Naive thymus-derived CD8-positive, alpha-beta T cell (primary cell): ENCODE results near the gene PTCD1. TPM values are rescaled to one million over a fixed set of nuclear protein-coding genes. Genes with fewer than 3 reads are reported as not detected.
"Not testable (repeated sequence)": the region's sequence is repeated elsewhere in the genome, so short reads cannot be mapped to it uniquely, and the experiment has no call there.

ENCODE experiments used
- ATAC-seq, 2 donors: fragments of 150-1000 bp; cut with Tn5 transposase in 1 of 2; sonication (Bioruptor Pico), chemical (Tn5 transposase) in 1 of 2; 1 replicate in 1 of 2; 2 replicates in 1 of 2; pipeline ENCODE4 v1.10.0; 2021; ENCODE audit warnings: mild to moderate bottlenecking in 2 of 2, moderate library complexity in 2 of 2
- POLR2A ChIA-PET: fragments of 350-600 bp; sonication (Branson Sonifier 250); formaldehyde crosslinking; loops from one replicate; lab custom pipeline; 2021; ENCODE audit warnings: antibody characterized with exemption; lab: Charles Lee
- DNase-seq, 10 donors: peaks; one replicate each; pipeline versions ENCODE4 v3.0.0 to v3.0.0-alpha.2; 2020 to 2022
- H3K27ac Mint-ChIP-seq, 10 donors: one replicate each; pipeline ENCODE4 v1.8.0; 2020 to 2022; ENCODE audit warnings: mild to moderate bottlenecking in 10 of 10, mixed read lengths in 10 of 10, moderate library complexity in 4 of 10, inconsistent platforms in 1 of 10
- H3K27me3 Mint-ChIP-seq, 5 donors: one replicate each; pipeline ENCODE4 v1.8.0; 2021 to 2022; ENCODE audit warnings: mixed read lengths in 5 of 5
- H3K36me3 Mint-ChIP-seq, 3 donors: one replicate each; pipeline ENCODE4 v1.8.0; 2020 to 2022; ENCODE audit warnings: mixed read lengths in 3 of 3, mild to moderate bottlenecking in 2 of 3, inconsistent platforms in 1 of 3
- H3K4me1 Mint-ChIP-seq, 4 donors: one replicate each; pipeline ENCODE4 v1.8.0; 2021 to 2022; ENCODE audit warnings: mixed read lengths in 4 of 4
- H3K4me3 Mint-ChIP-seq, 10 donors: one replicate each; pipeline ENCODE4 v1.8.0; 2020 to 2022; ENCODE audit warnings: mild to moderate bottlenecking in 10 of 10, mixed read lengths in 10 of 10, moderate library complexity in 6 of 10, inconsistent platforms in 1 of 10
- H3K9me3 Mint-ChIP-seq, 9 donors: one replicate each; pipeline ENCODE4 v1.8.0; 2020 to 2022; ENCODE audit warnings: mixed read lengths in 9 of 9, mild to moderate bottlenecking in 3 of 9, inconsistent platforms in 1 of 9, moderate library complexity in 1 of 9
- polyA plus RNA-seq, 3 donors: library from polyadenylated mRNA; unstranded; fragments of 300-500 nt; fragmentation: Illumina TruSeq; gene quantifications; one replicate each; pipeline ENCODE4 v1.2.3, GENCODE V29; 2021
- total RNA-seq, 8 experiments: library from RNA in 2 of 8; stranded (reverse) in 2 of 8; gene quantifications; one replicate each; pipeline ENCODE4 v1.2.3 and lab custom pipeline; 2021 to 2026

Gene PTCD1
- total and polyA plus RNA-seq, 5 experiments from 2014 or later = 2.0 to 13.8 (median 3.9) TPM

DNA sequence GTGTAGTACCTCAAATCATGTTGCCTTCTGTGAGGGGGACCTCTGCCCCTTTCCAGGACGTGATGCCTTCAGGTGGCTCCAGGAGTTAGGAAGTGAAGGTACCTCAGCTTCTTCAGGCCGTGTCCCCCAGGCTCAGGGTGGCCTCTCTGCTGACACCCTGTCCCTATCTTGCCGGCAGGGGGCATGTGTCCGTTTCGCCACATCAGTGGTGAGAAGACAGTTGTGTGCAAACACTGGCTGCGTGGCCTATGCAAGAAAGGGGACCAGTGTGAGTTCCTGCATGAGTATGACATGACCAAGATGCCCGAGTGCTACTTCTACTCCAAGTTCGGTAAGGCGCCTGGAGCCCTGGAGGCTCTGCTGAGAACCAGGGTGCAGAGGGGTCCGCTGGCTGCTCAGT lies 9.3 kb upstream of the PTCD1 start:
- POLR2A ChIA-PET = interaction anchor here (0.7 kb wide), 1 partner anchor 127 kb away, joined by 3 read pairs; no protein-coding TSS in a partner anchor
- Mint-ChIP-seq H3K27ac (no peak overlapping the region), H3K9me3 (no peaks in the 10 kb centered on the region), H3K36me3 (peaks cover 0 to 63% (median 11%) of the 10 kb centered on the region in 3 donors), H3K4me3 (no peak overlapping the region), H3K27me3 (no peaks in the 10 kb centered on the region), H3K4me1 (peaks cover 5 to 17% (median 8%) of the 10 kb centered on the region in 4 donors)
- ATAC-seq (no peak), DNase-seq (no peak)

DNA sequence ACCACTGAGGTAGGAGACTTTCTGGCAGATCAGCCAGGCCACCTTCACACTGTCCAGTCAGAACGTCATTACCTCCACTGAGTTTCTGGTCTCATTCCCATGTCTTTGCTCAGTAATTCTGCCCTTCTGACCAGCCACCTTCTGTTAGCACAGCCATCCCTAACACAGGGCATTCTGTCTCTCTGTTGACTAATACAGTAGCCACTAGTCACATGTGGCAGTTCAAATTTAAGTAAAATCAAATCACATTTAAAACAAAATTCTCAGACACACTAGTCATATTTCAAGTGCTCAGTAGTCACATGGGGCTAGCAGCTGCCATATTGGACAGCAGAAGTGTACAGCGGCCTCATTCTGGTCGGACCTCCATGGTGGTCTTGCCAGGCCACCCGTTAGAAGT lies 7.5 kb upstream of the PTCD1 start:
- Mint-ChIP-seq H3K9me3 (no peaks in the 10 kb centered on the region), H3K36me3 (peaks cover 0 to 58% (median 11%) of the 10 kb centered on the region in 3 donors), H3K27me3 (no peaks in the 10 kb centered on the region), H3K27ac (peak overlapping the region in 1 of 10 donors; percentile 12), H3K4me3 (no peak overlapping the region), H3K4me1 (peaks cover 12 to 26% (median 15%) of the 10 kb centered on the region in 4 donors)
- POLR2A ChIA-PET = interaction anchor here (1.3 kb wide), 1 partner anchor 15 kb away, joined by 3 read pairs; no protein-coding TSS in a partner anchor
- ATAC-seq (no peak), DNase-seq (peak in 1 of 10 donors; percentile 0)

- H3K4me1 Mint-ChIP-seq = peaks cover 21 to 52% (median 45%) of the 10 kb centered on the region in 4 donors
- peaks cover 0 to 27% (median 4%) of the 10 kb centered on the region in 3 donors for H3K36me3 Mint-ChIP-seq
- no peaks in the 10 kb centered on the region for H3K9me3 Mint-ChIP-seq
- peak overlapping the region in 7 of 10 donors; percentile 91 to 98 (median 95) for H3K27ac Mint-ChIP-seq
- DNase-seq (peak in 1 of 10 donors; percentile 46), ATAC-seq (no peak)
- H3K4me3 Mint-ChIP-seq = peak overlapping the region; percentile 90 to 99 (median 96)
- H3K27me3 Mint-ChIP-seq = no peaks in the 10 kb centered on the region
- POLR2A ChIA-PET = interaction anchor here (2.3 kb wide), 1 partner anchor 118 kb away, joined by 10 read pairs; the partner anchor contains the start of gene ZNF655
Observed at GRCh38 chr7:99440195-99440594, 1.6 kb upstream of the PTCD1 start.

DNA sequence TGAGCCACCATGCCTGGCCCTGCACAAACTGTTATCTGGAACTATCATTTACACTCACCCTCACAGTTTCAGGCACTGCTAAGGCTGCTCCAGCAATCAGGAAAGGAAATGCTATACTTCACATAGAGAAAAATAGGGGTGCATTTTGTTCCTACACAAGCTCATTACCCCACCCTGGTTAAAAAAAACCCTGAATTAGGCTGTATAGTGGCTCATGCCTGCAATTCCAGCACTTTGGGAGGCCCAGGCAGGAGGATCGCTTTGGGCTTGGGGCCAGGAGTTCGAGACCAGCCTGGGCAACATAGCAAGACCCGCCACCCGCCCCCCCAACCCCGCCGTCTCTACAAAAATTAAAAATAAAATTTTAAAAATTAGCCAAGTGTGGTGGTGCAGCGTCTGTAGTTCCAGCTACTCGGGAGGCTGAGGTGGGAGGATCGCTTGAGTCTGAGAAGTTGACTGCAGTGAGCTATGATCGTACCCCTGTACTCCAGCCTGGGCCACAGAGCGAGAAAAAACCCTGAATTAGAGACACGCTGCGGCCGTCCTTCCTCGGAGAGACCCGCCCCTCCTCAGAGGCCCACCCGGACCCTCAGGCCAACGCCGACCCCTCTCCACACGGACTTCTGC lies 539 bp downstream of the PTCD1 start:
- DNase-seq = no peak
- H3K9me3 Mint-ChIP-seq = no peaks in the 10 kb centered on the region
- ATAC-seq = peak; percentile 27 to 46
- H3K27me3 Mint-ChIP-seq = no peaks in the 10 kb centered on the region
- H3K4me3 Mint-ChIP-seq = peak overlapping the region; percentile 90 to 99 (median 96)
- POLR2A ChIA-PET = interaction anchor here (0.5 to 3.2 kb wide), 12 partner anchors 15 to 122 kb away, joined by 3 to 24 read pairs (median 4); partner anchors contain the start of genes ATP5MF, BUD31, FAM200A and PDAP1
- H3K27ac Mint-ChIP-seq = peak overlapping the region; percentile 87 to 97 (median 96)
- peaks cover 20 to 46% (median 40%) of the 10 kb centered on the region in 4 donors for H3K4me1 Mint-ChIP-seq
- H3K36me3 Mint-ChIP-seq = peaks cover 0 to 30% (median 10%) of the 10 kb centered on the region in 3 donors

GRCh38 chr7:99433158-99433557 lies 5.4 kb downstream of the PTCD1 start:
- Mint-ChIP-seq H3K4me3 (no peak overlapping the region), H3K27ac (peak overlapping the region in 2 of 10 donors; percentile 53 to 68), H3K27me3 (no peaks in the 10 kb centered on the region), H3K36me3 (peaks cover 0 to 53% (median 9%) of the 10 kb centered on the region in 3 donors), H3K9me3 (no peaks in the 10 kb centered on the region), H3K4me1 (peaks cover 0 to 22% (median 11%) of the 10 kb centered on the region in 4 donors)
- POLR2A ChIA-PET = interaction anchor here (0.5 to 0.6 kb wide), 2 partner anchors 17 to 54 kb away, joined by 3 to 5 read pairs; no protein-coding TSS in a partner anchor
- ATAC-seq = no peak
- peak in 1 of 10 donors; percentile 58 for DNase-seq

DNA sequence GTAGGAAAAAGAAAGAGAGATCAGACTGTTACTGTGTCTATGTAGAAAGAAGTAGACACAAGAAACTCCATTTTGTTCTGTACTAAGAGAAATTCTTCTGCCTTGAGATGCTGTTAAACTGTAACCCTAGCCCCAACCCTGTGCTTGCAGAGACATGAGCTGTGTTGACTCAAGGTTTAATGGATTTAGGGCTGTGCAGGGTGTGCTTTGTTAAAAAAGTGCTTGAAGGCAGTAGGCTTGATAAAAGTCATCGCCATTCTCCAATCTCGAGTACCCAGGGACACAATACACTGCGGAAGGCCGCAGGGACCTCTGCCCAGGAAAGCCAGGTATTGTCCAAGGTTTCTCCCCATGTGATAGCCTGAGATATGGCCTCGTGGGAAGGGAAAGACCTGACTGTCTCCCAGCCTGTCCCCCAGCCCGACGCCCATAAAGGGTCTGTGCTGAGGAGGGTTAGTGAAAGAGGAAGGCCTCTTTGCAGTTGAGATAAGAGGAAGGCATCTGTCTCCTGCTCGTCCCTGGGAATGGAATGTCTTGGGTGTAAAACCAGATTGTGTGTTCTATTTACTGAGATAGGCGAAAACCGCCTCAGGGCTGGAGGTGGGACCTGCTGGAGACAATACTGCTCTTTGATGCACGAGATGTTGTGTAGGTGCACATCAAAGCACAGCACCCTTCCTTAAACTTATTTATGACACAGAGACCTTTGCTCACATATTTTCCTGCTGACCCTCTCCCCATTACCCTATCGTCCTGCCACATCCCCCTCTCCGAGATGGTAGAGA lies 6.7 kb downstream of the PTCD1 start:
- H3K27ac Mint-ChIP-seq = peak overlapping the region in 2 of 10 donors; percentile 53 to 58
- peaks cover 0 to 58% (median 9%) of the 10 kb centered on the region in 3 donors for H3K36me3 Mint-ChIP-seq
- H3K27me3 Mint-ChIP-seq, H3K9me3 Mint-ChIP-seq, H3K4me3 Mint-ChIP-seq, ATAC-seq, POLR2A ChIA-PET: not testable (repeated sequence)
- peak in 1 of 10 donors; percentile 15 for DNase-seq
- peaks cover 0 to 14% (median 5%) of the 10 kb centered on the region in 4 donors for H3K4me1 Mint-ChIP-seq

DNA sequence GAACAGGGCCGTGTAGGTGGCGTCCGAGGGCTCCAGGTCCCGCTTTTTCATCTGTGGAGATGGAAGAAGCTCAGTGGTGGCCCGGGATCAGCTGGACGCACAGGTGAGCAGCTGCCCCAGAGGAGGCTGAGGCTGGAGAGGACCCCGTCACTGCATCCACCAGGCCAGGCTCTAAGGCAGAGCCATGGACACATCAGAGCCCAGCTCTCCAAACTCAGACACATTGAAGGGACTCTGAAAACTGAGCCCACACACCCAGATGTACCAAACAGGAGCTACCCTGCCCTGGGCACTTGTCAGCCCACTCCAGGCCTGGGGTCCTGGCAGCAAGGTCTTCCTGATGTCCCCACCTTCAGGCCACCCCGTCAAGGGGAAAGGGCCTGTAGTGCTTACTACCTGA lies 8.8 kb downstream of the PTCD1 start:
- Mint-ChIP-seq H3K4me3 (no peak overlapping the region), H3K27ac (no peak overlapping the region), H3K27me3 (no peaks in the 10 kb centered on the region), H3K9me3 (no peaks in the 10 kb centered on the region), H3K4me1 (peaks cover 0 to 9% (median 1%) of the 10 kb centered on the region in 4 donors), H3K36me3 (peaks cover 0 to 66% (median 6%) of the 10 kb centered on the region in 3 donors)
- DNase-seq (no peak), ATAC-seq (no peak)
- POLR2A ChIA-PET = no interaction called here

- Mint-ChIP-seq H3K4me1 (peaks cover 0 to 9% (median 1%) of the 10 kb centered on the region in 4 donors), H3K27me3 (no peaks in the 10 kb centered on the region), H3K36me3 (peaks cover 0 to 64% (median 6%) of the 10 kb centered on the region in 3 donors), H3K9me3 (no peaks in the 10 kb centered on the region), H3K4me3 (peak overlapping the region in 2 of 10 donors; percentile 11 to 13), H3K27ac (peak overlapping the region in 7 of 10 donors; percentile 40 to 84 (median 76))
- POLR2A ChIA-PET = no interaction called here
- DNase-seq = peak in 5 of 10 donors; percentile 8 to 40 (median 25)
- peak; percentile 69 to 87 for ATAC-seq
Observed at GRCh38 chr7:99428972-99429566, 9.5 kb downstream of the PTCD1 start.

DNA sequence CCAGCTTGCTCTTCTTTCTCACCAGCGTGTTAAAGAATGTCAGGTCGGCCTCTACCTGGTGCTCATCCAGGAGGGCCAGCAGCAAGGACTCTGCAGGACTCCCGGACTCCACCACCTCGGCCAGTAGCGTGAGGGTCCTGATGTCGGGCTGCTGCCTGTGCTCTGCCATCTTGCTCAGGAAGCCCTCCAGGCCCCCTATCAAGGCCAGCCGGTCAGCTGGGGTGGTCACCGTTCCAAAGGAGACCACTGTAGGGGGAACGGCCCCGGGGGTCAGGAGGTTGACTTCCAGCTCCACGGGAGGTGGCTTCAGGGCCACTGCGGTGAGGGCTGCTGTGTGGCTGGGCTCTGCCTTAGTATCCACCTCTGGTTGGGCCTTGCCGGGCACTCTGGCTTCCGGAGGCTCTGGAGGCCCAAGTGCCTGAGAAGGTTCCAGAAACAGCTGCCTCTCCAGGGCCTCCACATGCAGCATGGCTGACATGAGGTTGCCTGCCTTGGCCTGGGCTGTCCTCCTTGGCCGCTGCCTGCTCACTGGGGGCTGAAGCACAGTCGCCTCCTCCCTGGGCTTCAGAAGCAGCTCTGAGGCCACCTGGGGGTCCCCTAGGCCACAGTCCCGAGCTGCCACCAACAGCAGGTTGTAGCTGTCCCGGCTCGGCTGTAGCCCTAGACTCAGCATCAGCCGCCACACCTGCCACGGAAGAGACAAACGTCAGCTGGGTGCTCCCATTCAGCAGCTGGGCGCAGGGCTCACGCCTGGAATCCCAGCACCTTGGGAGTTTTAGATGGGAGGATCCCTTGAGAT lies 13.5 kb downstream of the PTCD1 start:
- Mint-ChIP-seq H3K4me1 (peaks cover 0 to 14% (median under 1%) of the 10 kb centered on the region in 4 donors), H3K4me3 (no peak overlapping the region), H3K9me3 (no peaks in the 10 kb centered on the region), H3K36me3 (peaks cover 0 to 59% (median 1%) of the 10 kb centered on the region in 3 donors), H3K27ac (peak overlapping the region in 2 of 10 donors; percentile 40 to 77), H3K27me3 (no peaks in the 10 kb centered on the region)
- POLR2A ChIA-PET = interaction anchor here (0.9 to 1.1 kb wide), 2 partner anchors 25 to 53 kb away, joined by 3 to 6 read pairs; no protein-coding TSS in a partner anchor
- ATAC-seq (no peak), DNase-seq (no peak)

GRCh38 chr7:99422625-99423024 lies 16.0 kb downstream of the PTCD1 start:
- POLR2A ChIA-PET = interaction anchor here (0.6 to 0.7 kb wide), 4 partner anchors 15 to 105 kb away, joined by 3 to 4 read pairs (median 4); no protein-coding TSS in a partner anchor
- peaks cover 0 to 4% (median under 1%) of the 10 kb centered on the region in 4 donors for H3K4me1 Mint-ChIP-seq
- H3K9me3 Mint-ChIP-seq = no peaks in the 10 kb centered on the region
- H3K27me3 Mint-ChIP-seq = no peaks in the 10 kb centered on the region
- H3K27ac Mint-ChIP-seq = peak overlapping the region in 3 of 10 donors; percentile 17 to 61 (median 55)
- no peak for ATAC-seq
- no peak for DNase-seq
- no peak overlapping the region for H3K4me3 Mint-ChIP-seq
- peaks cover 0 to 72% (median under 1%) of the 10 kb centered on the region in 3 donors for H3K36me3 Mint-ChIP-seq

GRCh38 chr7:99422186-99422585 lies 16.4 kb downstream of the PTCD1 start:
- no peaks in the 10 kb centered on the region for H3K27me3 Mint-ChIP-seq
- H3K27ac Mint-ChIP-seq = peak overlapping the region in 6 of 10 donors; percentile 14 to 90 (median 64)
- no peak overlapping the region for H3K4me3 Mint-ChIP-seq
- peaks cover 0 to 7% (median under 1%) of the 10 kb centered on the region in 4 donors for H3K4me1 Mint-ChIP-seq
- no peak for ATAC-seq
- no peak for DNase-seq
- peaks cover 0 to 77% (median 5%) of the 10 kb centered on the region in 3 donors for H3K36me3 Mint-ChIP-seq
- POLR2A ChIA-PET = interaction anchor here (0.6 to 0.7 kb wide), 4 partner anchors 16 to 105 kb away, joined by 3 to 4 read pairs (median 4); no protein-coding TSS in a partner anchor
- no peaks in the 10 kb centered on the region for H3K9me3 Mint-ChIP-seq
